Astrocyte (in vitro differentiated cells and primary cell): ENCODE results near the gene SLCO4A1.

Source experiments
- EZH2 ChIP-seq: IDR thresholded peaks from 2 replicates; pipeline ENCODE4 v1.6.1; 2012; ENCODE audit warnings: mild to moderate bottlenecking, low read length, inconsistent platforms; ENCODE audit not compliant: insufficient read depth
- TF ChIP-seq, protein P1 (sequence below): IDR thresholded peaks from 2 replicates; pipeline ENCODE4 v1.5.1; 2011; ENCODE audit warnings: low read depth, mild to moderate bottlenecking, inconsistent platforms, low read length, moderate library complexity; ENCODE audit not compliant: insufficient read depth

GRCh38 chr20:62717933-62718332 lies 75.6 kb downstream of the SLCO4A1 start:
- TF ChIP-seq, protein P1, sequence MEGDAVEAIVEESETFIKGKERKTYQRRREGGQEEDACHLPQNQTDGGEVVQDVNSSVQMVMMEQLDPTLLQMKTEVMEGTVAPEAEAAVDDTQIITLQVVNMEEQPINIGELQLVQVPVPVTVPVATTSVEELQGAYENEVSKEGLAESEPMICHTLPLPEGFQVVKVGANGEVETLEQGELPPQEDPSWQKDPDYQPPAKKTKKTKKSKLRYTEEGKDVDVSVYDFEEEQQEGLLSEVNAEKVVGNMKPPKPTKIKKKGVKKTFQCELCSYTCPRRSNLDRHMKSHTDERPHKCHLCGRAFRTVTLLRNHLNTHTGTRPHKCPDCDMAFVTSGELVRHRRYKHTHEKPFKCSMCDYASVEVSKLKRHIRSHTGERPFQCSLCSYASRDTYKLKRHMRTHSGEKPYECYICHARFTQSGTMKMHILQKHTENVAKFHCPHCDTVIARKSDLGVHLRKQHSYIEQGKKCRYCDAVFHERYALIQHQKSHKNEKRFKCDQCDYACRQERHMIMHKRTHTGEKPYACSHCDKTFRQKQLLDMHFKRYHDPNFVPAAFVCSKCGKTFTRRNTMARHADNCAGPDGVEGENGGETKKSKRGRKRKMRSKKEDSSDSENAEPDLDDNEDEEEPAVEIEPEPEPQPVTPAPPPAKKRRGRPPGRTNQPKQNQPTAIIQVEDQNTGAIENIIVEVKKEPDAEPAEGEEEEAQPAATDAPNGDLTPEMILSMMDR = no peak
- TF ChIP-seq EZH2 = no peak
